Ammon's horn (tissue), 1 donor: Measurements from ENCODE around the gene COL19A1.
"Not testable (repeated sequence)": the region's sequence is repeated elsewhere in the genome, so short reads cannot be mapped to it uniquely, and the experiment has no call there.

Experiments used
- DNase-seq: peaks from one replicate; pipeline ENCODE4 v3.0.0-alpha.2; 2016; ENCODE audit warnings: low spot score

The COL19A1 gene

GRCh38 chr6:69965974-69966373 is 99.6 kb downstream of the COL19A1 start:
- DNase-seq = not testable (repeated sequence)

GRCh38 chr6:69973138-69973537 is 106.8 kb downstream of the COL19A1 start:
- DNase-seq = no peak

GRCh38 chr6:69973763-69974162 is 107.4 kb downstream of the COL19A1 start:
- no peak for DNase-seq

- no peak for DNase-seq
Measured at GRCh38 chr6:69974193-69974592, 107.8 kb downstream of the COL19A1 start.

GRCh38 chr6:69976591-69977090 is 110.3 kb downstream of the COL19A1 start:
- no peak for DNase-seq

GRCh38 chr6:69980624-69981023 is 114.3 kb downstream of the COL19A1 start:
- no peak for DNase-seq

GRCh38 chr6:69984506-69984905 is 118.2 kb downstream of the COL19A1 start:
- DNase-seq = no peak

- DNase-seq = no peak
Measured at GRCh38 chr6:69985180-69985579, 118.8 kb downstream of the COL19A1 start.

- no peak for DNase-seq
Measured at GRCh38 chr6:69987550-69987949, 121.2 kb downstream of the COL19A1 start.

GRCh38 chr6:69988458-69989126 is 122.2 kb downstream of the COL19A1 start:
- no peak for DNase-seq

- peak; percentile 19 for DNase-seq
Measured at GRCh38 chr6:69994251-69994650, 127.9 kb downstream of the COL19A1 start.

- DNase-seq = no peak
Measured at GRCh38 chr6:70008189-70008588, 141.8 kb downstream of the COL19A1 start.

- not testable (repeated sequence) for DNase-seq
Measured at GRCh38 chr6:70010339-70010738, 144.0 kb downstream of the COL19A1 start.

- not testable (repeated sequence) for DNase-seq
Measured at GRCh38 chr6:70023201-70023600, 156.8 kb downstream of the COL19A1 start.

- DNase-seq = no peak
Measured at GRCh38 chr6:70028246-70028645, 161.9 kb downstream of the COL19A1 start.

GRCh38 chr6:70028926-70029325 is 162.6 kb downstream of the COL19A1 start:
- no peak for DNase-seq

- DNase-seq = no peak
Measured at GRCh38 chr6:70033781-70034180, 167.4 kb downstream of the COL19A1 start.

- DNase-seq = no peak
Measured at GRCh38 chr6:70037445-70037844, 171.1 kb downstream of the COL19A1 start.

- DNase-seq = no peak
Measured at GRCh38 chr6:70040766-70041165, 174.4 kb downstream of the COL19A1 start.

- DNase-seq = no peak
Measured at GRCh38 chr6:70041411-70041810, 175.1 kb downstream of the COL19A1 start.

- no peak for DNase-seq
Measured at GRCh38 chr6:70045413-70045812, 179.1 kb downstream of the COL19A1 start.

GRCh38 chr6:70051197-70052124 is 185.1 kb downstream of the COL19A1 start:
- no peak for DNase-seq
